Activated CD4-positive, alpha-beta T cell treated with anti-CD3 and anti-CD28 coated beads for 36 hours (primary cell): Measurements from ENCODE around the gene PGBD2. TPM values are rescaled to one million over a fixed set of nuclear protein-coding genes. Genes with fewer than 3 reads are reported as not detected.
"Not testable (repeated sequence)": the region's sequence is repeated elsewhere in the genome, so short reads cannot be mapped to it uniquely, and the experiment has no call there.

Experiments used
- ATAC-seq: fragments of 200-7000 bp; cut with Tn5 transposase; one replicate; pipeline ENCODE4 v1.10.0; 2021; ENCODE audit warnings: mild to moderate bottlenecking, moderate library complexity
- CTCF ChIA-PET: fragments of 350-600 bp; sonication (Branson Sonifier 250); formaldehyde crosslinking; loops from one replicate; lab custom pipeline; 2021; ENCODE audit warnings: antibody characterized with exemption; lab: Charles Lee
- POLR2A ChIA-PET: fragments of 350-600 bp; sonication (Branson Sonifier 250); formaldehyde crosslinking; loops from one replicate; lab custom pipeline; 2021; ENCODE audit warnings: antibody characterized with exemption, inconsistent platforms; lab: Charles Lee
- DNase-seq: peaks from one replicate; pipeline ENCODE4 v3.0.0-alpha.2; 2020
- H3K27ac Mint-ChIP-seq: one replicate; pipeline ENCODE4 v1.8.0; 2021; ENCODE audit warnings: mixed read lengths
- H3K27me3 Mint-ChIP-seq: one replicate; pipeline ENCODE4 v1.8.0; 2021; ENCODE audit warnings: mixed read lengths
- H3K36me3 Mint-ChIP-seq: one replicate; pipeline ENCODE4 v1.8.0; 2021; ENCODE audit warnings: low read depth, mixed read lengths
- H3K4me1 Mint-ChIP-seq: one replicate; pipeline ENCODE4 v1.8.0; 2021; ENCODE audit warnings: mixed read lengths
- H3K4me3 Mint-ChIP-seq: one replicate; pipeline ENCODE4 v1.8.0; 2021; ENCODE audit warnings: mild to moderate bottlenecking, moderate library complexity, mixed read lengths
- H3K9me3 Mint-ChIP-seq: one replicate; pipeline ENCODE4 v1.8.0; 2021; ENCODE audit warnings: low read depth, mixed read lengths
- intact Hi-C, 2 experiments: fragments of 100-400 bp; cut with DNase I in 1 of 2; cut with micrococcal nuclease in 1 of 2; formaldehyde crosslinking; loops; one replicate each; pipeline versions ENCODE4 v1.14.2 to v1.15.1; 2022 to 2024; cut with DNase I, micrococcal nuclease
- total RNA-seq, 2 experiments: library from RNA; stranded (reverse); gene quantifications; one replicate each; pipeline ENCODE4 v1.2.3, GENCODE V29; 2021

The PGBD2 gene
- total RNA-seq, 2 experiments from 2014 or later, result 2.3 to 2.9 TPM

GRCh38 chr1:248905662-248906008 lies 400 bp upstream of the PGBD2 start:
- peaks cover 2% of the 10 kb centered on the region for H3K27me3 Mint-ChIP-seq
- peak overlapping the region; percentile 98 for H3K27ac Mint-ChIP-seq
- intact Hi-C loops, result loop anchor here (1.0 to 2.0 kb wide), 8 partner anchors 19 to 79 kb away; partner anchors contain the start of genes ZNF692 (in 2 of the 2) and ZNF672 (in 1 of the 2)
- ChIA-PET POLR2A (no interaction called here), CTCF (interaction anchor here (0.9 to 1.5 kb wide), 2 partner anchors 20 to 32 kb away, joined by 3 to 4 read pairs; no protein-coding TSS in a partner anchor)
- H3K4me3 Mint-ChIP-seq, result peak overlapping the region; percentile 79
- no peaks in the 10 kb centered on the region for H3K9me3 Mint-ChIP-seq
- DNase-seq, result no peak
- ATAC-seq, result no peak
- peaks cover 8% of the 10 kb centered on the region for H3K4me1 Mint-ChIP-seq
- no peaks in the 10 kb centered on the region for H3K36me3 Mint-ChIP-seq

- ATAC-seq, result peak; percentile 9
- Mint-ChIP-seq H3K36me3 (no peaks in the 10 kb centered on the region), H3K9me3 (no peaks in the 10 kb centered on the region), H3K4me3 (peak overlapping the region; percentile 79), H3K4me1 (peaks cover 6% of the 10 kb centered on the region), H3K27me3 (no peaks in the 10 kb centered on the region), H3K27ac (peak overlapping the region; percentile 89)
- intact Hi-C loops, result loop anchor here (1.0 to 2.0 kb wide), 8 partner anchors 17 to 81 kb away; partner anchors contain the start of genes ZNF692 (in 2 of the 2) and ZNF672 (in 1 of the 2)
- POLR2A ChIA-PET, result no interaction called here
- DNase-seq, result no peak
- CTCF ChIA-PET, result interaction anchor here (1.5 kb wide), 1 partner anchor 34 kb away, joined by 4 read pairs; no protein-coding TSS in a partner anchor
These were observed 972 bp downstream of the PGBD2 start for GRCh38 chr1:248906753-248907661.

- DNase-seq (no peak), ATAC-seq (no peak)
- H3K36me3 Mint-ChIP-seq, result peaks cover 6% of the 10 kb centered on the region
- H3K9me3 Mint-ChIP-seq, result no peaks in the 10 kb centered on the region
- ChIA-PET CTCF (no interaction called here), POLR2A (no interaction called here)
- no peak overlapping the region for H3K4me3 Mint-ChIP-seq
- H3K4me1 Mint-ChIP-seq, result peaks cover 6% of the 10 kb centered on the region
- H3K27ac Mint-ChIP-seq, result no peak overlapping the region
- intact Hi-C loops, result no loop called here
- no peaks in the 10 kb centered on the region for H3K27me3 Mint-ChIP-seq
These were observed 4.7 kb downstream of the PGBD2 start for GRCh38 chr1:248910761-248911160.

- Mint-ChIP-seq H3K4me3 (no peak overlapping the region), H3K27ac (peak overlapping the region; percentile 32), H3K9me3 (no peaks in the 10 kb centered on the region), H3K4me1 (no peaks in the 10 kb centered on the region), H3K36me3 (peaks cover 13% of the 10 kb centered on the region), H3K27me3 (no peaks in the 10 kb centered on the region)
- intact Hi-C loops, result no loop called here
- CTCF ChIA-PET, result interaction anchor here (1.0 kb wide), 1 partner anchor 11 kb away, joined by 3 read pairs; no protein-coding TSS in a partner anchor
- ATAC-seq (no peak), DNase-seq (no peak)
- POLR2A ChIA-PET, result no interaction called here
These were observed 7.9 kb downstream of the PGBD2 start for GRCh38 chr1:248913933-248914332.

GRCh38 chr1:248914796-248915381 lies 8.9 kb downstream of the PGBD2 start:
- Mint-ChIP-seq H3K4me1 (no peaks in the 10 kb centered on the region), H3K27me3 (no peaks in the 10 kb centered on the region), H3K9me3 (no peaks in the 10 kb centered on the region), H3K4me3 (no peak overlapping the region), H3K36me3 (peaks cover 20% of the 10 kb centered on the region), H3K27ac (no peak overlapping the region)
- intact Hi-C loops, result no loop called here
- DNase-seq (no peak), ATAC-seq (no peak)
- ChIA-PET POLR2A (no interaction called here), CTCF (interaction anchor here (0.6 to 1.0 kb wide), 2 partner anchors 12 to 15 kb away, joined by 3 read pairs; no protein-coding TSS in a partner anchor)

GRCh38 chr1:248918131-248918530 lies 12.1 kb downstream of the PGBD2 start:
- intact Hi-C loops, result no loop called here

GRCh38 chr1:248923352-248924338 lies 17.6 kb downstream of the PGBD2 start:
- Mint-ChIP-seq H3K4me3 (no peak overlapping the region), H3K36me3 (peaks cover 13% of the 10 kb centered on the region), H3K27me3 (peaks cover 3% of the 10 kb centered on the region), H3K4me1 (peaks cover 19% of the 10 kb centered on the region), H3K27ac (no peak overlapping the region), H3K9me3 (no peaks in the 10 kb centered on the region)
- CTCF ChIA-PET, result no interaction called here
- intact Hi-C loops, result loop anchor here (1.0 kb wide), 1 partner anchor 17 kb away; the partner anchor contains the start of gene PGBD2 (in 2 of the 2)
- DNase-seq (no peak), ATAC-seq (no peak)
- POLR2A ChIA-PET, result no interaction called here

More at GRCh38 chr1:248918131-248918530, 12.1 kb downstream of the PGBD2 start:
- peaks cover 26% of the 10 kb centered on the region for H3K36me3 Mint-ChIP-seq
- H3K9me3 Mint-ChIP-seq, result no peaks in the 10 kb centered on the region
- ChIA-PET CTCF (no interaction called here), POLR2A (no interaction called here)
- no peak for DNase-seq
- ATAC-seq, result no peak
- H3K27ac Mint-ChIP-seq, result no peak overlapping the region
- H3K27me3 Mint-ChIP-seq, result no peaks in the 10 kb centered on the region
- no peaks in the 10 kb centered on the region for H3K4me1 Mint-ChIP-seq
- H3K4me3 Mint-ChIP-seq, result no peak overlapping the region

- no peaks in the 10 kb centered on the region for H3K9me3 Mint-ChIP-seq
- peaks cover 6% of the 10 kb centered on the region for H3K36me3 Mint-ChIP-seq
- DNase-seq (peak; percentile 75), ATAC-seq (peak; percentile 97)
- ChIA-PET CTCF (interaction anchor here (1.0 kb wide), 1 partner anchor 19 kb away, joined by 3 read pairs; the partner anchor contains the start of gene PGBD2), POLR2A (no interaction called here)
- no peak overlapping the region for H3K4me3 Mint-ChIP-seq
- H3K27me3 Mint-ChIP-seq, result peaks cover 3% of the 10 kb centered on the region
- H3K27ac Mint-ChIP-seq, result peak overlapping the region; percentile 20
- intact Hi-C loops, result loop anchor here (1.0 kb wide), 1 partner anchor 19 kb away; the partner anchor contains the start of gene PGBD2 (in 2 of the 2)
- H3K4me1 Mint-ChIP-seq, result peaks cover 19% of the 10 kb centered on the region
These were observed 18.9 kb downstream of the PGBD2 start for GRCh38 chr1:248924696-248925532.

GRCh38 chr1:248925859-248926258 lies 19.8 kb downstream of the PGBD2 start:
- H3K27ac Mint-ChIP-seq, H3K9me3 Mint-ChIP-seq, H3K27me3 Mint-ChIP-seq, H3K4me3 Mint-ChIP-seq, DNase-seq, intact Hi-C loops, ATAC-seq, H3K36me3 Mint-ChIP-seq, POLR2A ChIA-PET: not testable (repeated sequence)
- peaks cover 19% of the 10 kb centered on the region for H3K4me1 Mint-ChIP-seq
- CTCF ChIA-PET, result interaction anchor here (0.6 to 1.3 kb wide), 4 partner anchors 18 to 26 kb away, joined by 3 to 4 read pairs (median 3); partner anchors contain the start of gene PGBD2
